HG02798 (cell line): ENCODE data around the gene PIK3C2G.
A peak's percentile ranks its signal among the peaks of the same experiment; 100 is the strongest.
"Not testable (repeated sequence)": the region's sequence is repeated elsewhere in the genome, so short reads cannot be mapped to it uniquely, and the experiment has no call there.

Experiments used
- ATAC-seq: cut with Tn5 transposase; IDR thresholded peaks from one replicate; pipeline ENCODE4 v1.9.1; 2021; ENCODE audit warnings: mild to moderate bottlenecking; ENCODE audit not compliant: unreplicated experiment, poor library complexity

Gene PIK3C2G

GRCh38 chr12:18462442-18462841 is 201.1 kb downstream of the PIK3C2G start:
- ATAC-seq: no peak

GRCh38 chr12:18467620-18468245 is 206.4 kb downstream of the PIK3C2G start:
- ATAC-seq: peak; percentile 84

- ATAC-seq: no peak
Measured at GRCh38 chr12:18468246-18469075, 207.1 kb downstream of the PIK3C2G start.

- no peak for ATAC-seq
Measured at GRCh38 chr12:18470251-18470650, 208.9 kb downstream of the PIK3C2G start.

GRCh38 chr12:18472304-18472703 is 211.0 kb downstream of the PIK3C2G start:
- no peak for ATAC-seq

- ATAC-seq: no peak
Measured at GRCh38 chr12:18472806-18473205, 211.5 kb downstream of the PIK3C2G start.

- no peak for ATAC-seq
Measured at GRCh38 chr12:18476861-18477260, 215.5 kb downstream of the PIK3C2G start.

GRCh38 chr12:18479256-18479655 is 217.9 kb downstream of the PIK3C2G start:
- ATAC-seq: no peak

GRCh38 chr12:18482601-18483120 is 221.3 kb downstream of the PIK3C2G start:
- ATAC-seq: no peak

- no peak for ATAC-seq
Measured at GRCh38 chr12:18483698-18484325, 222.5 kb downstream of the PIK3C2G start.

- ATAC-seq: no peak
Measured at GRCh38 chr12:18486036-18486435, 224.7 kb downstream of the PIK3C2G start.

GRCh38 chr12:18487509-18487908 is 226.2 kb downstream of the PIK3C2G start:
- no peak for ATAC-seq

GRCh38 chr12:18492372-18493025 is 231.2 kb downstream of the PIK3C2G start:
- ATAC-seq: no peak

- no peak for ATAC-seq
Measured at GRCh38 chr12:18496156-18496555, 234.8 kb downstream of the PIK3C2G start.

- ATAC-seq: not testable (repeated sequence)
Measured at GRCh38 chr12:18500160-18500574, 238.8 kb downstream of the PIK3C2G start.

- not testable (repeated sequence) for ATAC-seq
Measured at GRCh38 chr12:18500736-18501135, 239.4 kb downstream of the PIK3C2G start.

GRCh38 chr12:18502422-18502968 is 241.2 kb downstream of the PIK3C2G start:
- ATAC-seq: no peak

- no peak for ATAC-seq
Measured at GRCh38 chr12:18521461-18521860, 260.1 kb downstream of the PIK3C2G start.

- ATAC-seq: no peak
Measured at GRCh38 chr12:18522806-18523205, 261.5 kb downstream of the PIK3C2G start.

- ATAC-seq: not testable (repeated sequence)
Measured at GRCh38 chr12:18542497-18542896, 281.2 kb downstream of the PIK3C2G start.
